ENCODE results near the gene KRT78.

DNA sequence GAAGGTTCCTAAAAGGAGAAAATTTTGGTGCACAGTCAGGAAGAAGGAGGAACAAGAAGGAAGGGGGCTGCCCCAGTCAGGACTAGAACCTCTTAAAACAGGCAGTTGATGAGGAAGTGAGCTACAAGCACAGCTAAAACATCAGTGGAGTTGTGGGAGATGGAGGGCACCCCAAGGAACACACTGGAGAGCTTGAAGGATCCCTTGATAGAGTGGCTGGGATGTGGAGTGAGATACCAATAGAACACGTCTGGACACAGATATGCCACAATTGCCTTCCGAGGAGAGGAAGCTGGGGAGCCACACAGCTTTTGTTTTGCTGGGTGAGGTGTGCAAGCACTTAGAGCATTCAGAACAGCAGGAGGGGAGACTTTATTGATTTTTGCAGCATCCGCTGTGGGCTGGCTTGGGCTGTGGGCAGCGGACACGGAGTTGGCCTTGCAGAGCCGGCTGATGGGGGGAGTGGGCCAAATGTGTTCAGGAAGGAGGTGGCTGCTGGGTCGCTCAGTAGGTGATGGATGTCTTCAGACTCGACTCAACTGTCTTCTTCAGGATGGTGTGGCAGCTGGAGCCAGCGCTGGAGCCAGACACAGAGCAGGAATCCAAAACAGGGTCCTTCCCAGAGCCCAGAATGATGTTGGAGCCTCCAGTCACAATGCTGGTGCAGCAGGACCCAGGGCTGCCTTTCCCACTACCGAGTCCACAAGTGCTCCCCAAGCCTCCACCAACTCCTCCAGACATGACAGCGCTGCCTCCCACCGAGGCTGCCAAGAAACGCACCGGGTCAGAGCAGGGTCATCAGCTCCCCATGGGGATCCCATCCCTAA lies 10.0 kb downstream of the KRT78 start:
- TF ChIP-seq SP1 (CRISPR knock-in tag; conservative IDR thresholded peaks at IDR 0.05) (no peak), TEAD4 (CRISPR knock-in tag; IDR thresholded peaks at IDR 0.05) (no peak), FOXK1 (CRISPR knock-in tag; IDR thresholded peaks at IDR 0.05) (no peak), ZNF263 (CRISPR knock-in tag; IDR thresholded peaks at IDR 0.05; ENCODE audit: low read depth) (no peak; the same call in 1 of the 2 replicates), FOXJ3 (CRISPR knock-in tag; IDR thresholded peaks at IDR 0.05; ENCODE audit: borderline replicate concordance) (no peak), NR3C1 (CRISPR knock-in tag; conservative IDR thresholded peaks at IDR 0.05; ENCODE audit: low read depth) (no peak), ZNF138 (CRISPR knock-in tag; conservative IDR thresholded peaks at IDR 0.05) (no peak)
- TF ChIP-seq, protein P1, sequence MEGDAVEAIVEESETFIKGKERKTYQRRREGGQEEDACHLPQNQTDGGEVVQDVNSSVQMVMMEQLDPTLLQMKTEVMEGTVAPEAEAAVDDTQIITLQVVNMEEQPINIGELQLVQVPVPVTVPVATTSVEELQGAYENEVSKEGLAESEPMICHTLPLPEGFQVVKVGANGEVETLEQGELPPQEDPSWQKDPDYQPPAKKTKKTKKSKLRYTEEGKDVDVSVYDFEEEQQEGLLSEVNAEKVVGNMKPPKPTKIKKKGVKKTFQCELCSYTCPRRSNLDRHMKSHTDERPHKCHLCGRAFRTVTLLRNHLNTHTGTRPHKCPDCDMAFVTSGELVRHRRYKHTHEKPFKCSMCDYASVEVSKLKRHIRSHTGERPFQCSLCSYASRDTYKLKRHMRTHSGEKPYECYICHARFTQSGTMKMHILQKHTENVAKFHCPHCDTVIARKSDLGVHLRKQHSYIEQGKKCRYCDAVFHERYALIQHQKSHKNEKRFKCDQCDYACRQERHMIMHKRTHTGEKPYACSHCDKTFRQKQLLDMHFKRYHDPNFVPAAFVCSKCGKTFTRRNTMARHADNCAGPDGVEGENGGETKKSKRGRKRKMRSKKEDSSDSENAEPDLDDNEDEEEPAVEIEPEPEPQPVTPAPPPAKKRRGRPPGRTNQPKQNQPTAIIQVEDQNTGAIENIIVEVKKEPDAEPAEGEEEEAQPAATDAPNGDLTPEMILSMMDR (IDR thresholded peaks at IDR 0.05) = no peak
- TF ChIP-seq, protein P2, sequence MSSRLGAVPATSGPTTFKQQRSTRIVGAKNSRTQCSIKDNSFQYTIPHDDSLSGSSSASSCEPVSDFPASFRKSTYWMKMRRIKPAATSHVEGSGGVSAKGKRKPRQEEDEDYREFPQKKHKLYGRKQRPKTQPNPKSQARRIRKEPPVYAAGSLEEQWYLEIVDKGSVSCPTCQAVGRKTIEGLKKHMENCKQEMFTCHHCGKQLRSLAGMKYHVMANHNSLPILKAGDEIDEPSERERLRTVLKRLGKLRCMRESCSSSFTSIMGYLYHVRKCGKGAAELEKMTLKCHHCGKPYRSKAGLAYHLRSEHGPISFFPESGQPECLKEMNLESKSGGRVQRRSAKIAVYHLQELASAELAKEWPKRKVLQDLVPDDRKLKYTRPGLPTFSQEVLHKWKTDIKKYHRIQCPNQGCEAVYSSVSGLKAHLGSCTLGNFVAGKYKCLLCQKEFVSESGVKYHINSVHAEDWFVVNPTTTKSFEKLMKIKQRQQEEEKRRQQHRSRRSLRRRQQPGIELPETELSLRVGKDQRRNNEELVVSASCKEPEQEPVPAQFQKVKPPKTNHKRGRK (CRISPR knock-in tag; IDR thresholded peaks at IDR 0.05; ENCODE audit: borderline replicate concordance) = no peak
- TF ChIP-seq, protein P3, sequence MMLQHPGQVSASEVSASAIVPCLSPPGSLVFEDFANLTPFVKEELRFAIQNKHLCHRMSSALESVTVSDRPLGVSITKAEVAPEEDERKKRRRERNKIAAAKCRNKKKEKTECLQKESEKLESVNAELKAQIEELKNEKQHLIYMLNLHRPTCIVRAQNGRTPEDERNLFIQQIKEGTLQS (CRISPR knock-in tag; conservative IDR thresholded peaks at IDR 0.05) = no peak
- TF ChIP-seq, protein P4, sequence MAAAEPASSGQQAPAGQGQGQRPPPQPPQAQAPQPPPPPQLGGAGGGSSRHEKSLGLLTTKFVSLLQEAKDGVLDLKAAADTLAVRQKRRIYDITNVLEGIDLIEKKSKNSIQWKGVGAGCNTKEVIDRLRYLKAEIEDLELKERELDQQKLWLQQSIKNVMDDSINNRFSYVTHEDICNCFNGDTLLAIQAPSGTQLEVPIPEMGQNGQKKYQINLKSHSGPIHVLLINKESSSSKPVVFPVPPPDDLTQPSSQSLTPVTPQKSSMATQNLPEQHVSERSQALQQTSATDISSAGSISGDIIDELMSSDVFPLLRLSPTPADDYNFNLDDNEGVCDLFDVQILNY (CRISPR knock-in tag; IDR thresholded peaks at IDR 0.05) = no peak
- TF ChIP-seq, protein P5, sequence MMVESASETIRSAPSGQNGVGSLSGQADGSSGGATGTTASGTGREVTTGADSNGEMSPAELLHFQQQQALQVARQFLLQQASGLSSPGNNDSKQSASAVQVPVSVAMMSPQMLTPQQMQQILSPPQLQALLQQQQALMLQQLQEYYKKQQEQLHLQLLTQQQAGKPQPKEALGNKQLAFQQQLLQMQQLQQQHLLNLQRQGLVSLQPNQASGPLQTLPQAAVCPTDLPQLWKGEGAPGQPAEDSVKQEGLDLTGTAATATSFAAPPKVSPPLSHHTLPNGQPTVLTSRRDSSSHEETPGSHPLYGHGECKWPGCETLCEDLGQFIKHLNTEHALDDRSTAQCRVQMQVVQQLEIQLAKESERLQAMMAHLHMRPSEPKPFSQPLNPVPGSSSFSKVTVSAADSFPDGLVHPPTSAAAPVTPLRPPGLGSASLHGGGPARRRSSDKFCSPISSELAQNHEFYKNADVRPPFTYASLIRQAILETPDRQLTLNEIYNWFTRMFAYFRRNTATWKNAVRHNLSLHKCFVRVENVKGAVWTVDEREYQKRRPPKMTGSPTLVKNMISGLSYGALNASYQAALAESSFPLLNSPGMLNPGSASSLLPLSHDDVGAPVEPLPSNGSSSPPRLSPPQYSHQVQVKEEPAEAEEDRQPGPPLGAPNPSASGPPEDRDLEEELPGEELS (CRISPR knock-in tag; IDR thresholded peaks at IDR 0.05) = no peak

Data from WTC11 (cell line).